K562 (cell line): Measurements from ENCODE around the gene F11R. TPM values are rescaled to one million over a fixed set of nuclear protein-coding genes. Genes with fewer than 3 reads are reported as not detected.
A peak's percentile ranks its signal among the peaks of the same experiment; 100 is the strongest.

Experiments used
- ATF7 ChIP-seq: fragments of 450-650 bp; IDR thresholded peaks from 2 replicates; pipeline ENCODE4 v1.7.1; 2014; ENCODE audit warnings: mild to moderate bottlenecking, moderate library complexity
- HCFC1 ChIP-seq: IDR thresholded peaks from 2 replicates; pipeline ENCODE4 v1.6.1; 2012; ENCODE audit warnings: low read depth, low read length, improper control_type of control experiment
- NCOR1 ChIP-seq: fragments of 450-650 bp; IDR thresholded peaks from 2 replicates; pipeline ENCODE4 v1.6.1; 2016; ENCODE audit warnings: mild to moderate bottlenecking, moderate library complexity
- RBM17 ChIP-seq: fragments of 200-400 bp; formaldehyde crosslinking; IDR thresholded peaks from 2 replicates; pipeline ENCODE4 v1.6.1; 2017; ENCODE audit warnings: low read depth, mild to moderate bottlenecking, low read length, borderline replicate concordance
- STAT5A ChIP-seq: IDR thresholded peaks from 2 replicates; pipeline ENCODE4 v1.6.1; 2012; ENCODE audit warnings: low read length, inconsistent platforms, borderline replicate concordance
- polyA plus RNA-seq, 8 experiments: library from polyadenylated mRNA; depleted of rRNA in 4 of 8; stranded (reverse) in 5 of 8; unstranded in 3 of 8; fragments of >200 nt; fragmentation: Nextera tagmentation in 2 of 8; fragmentation: Illumina TruSeq in 1 of 8; extraction: Ambion mirVana in 2 of 8; extraction: Trizol in 1 of 8; gene quantifications; 2 replicates each; pipeline versions ENCODE4 v1.2.1 to v1.2.3, GENCODE V29; 2011 to 2014; ENCODE audit warnings: inconsistent platforms in 1 of 8, missing spikeins in 1 of 8
- total RNA-seq, 7 experiments: library from RNA; depleted of rRNA in 6 of 7; stranded (reverse); fragments of >200 nt in 6 of 7; fragmentation: Illumina TruSeq in 2 of 7; extraction: Trizol in 2 of 7; gene quantifications; 2 replicates each; pipeline versions ENCODE4 v1.2.1 to v1.2.3, GENCODE V29; 2011 to 2021; ENCODE audit warnings: low replicate concordance in 1 of 7
- TF ChIP-seq, protein P1 (sequence below): fragments of 450-650 bp; IDR thresholded peaks from 2 replicates; pipeline ENCODE4 v1.6.1; 2016; ENCODE audit warnings: mild to moderate bottlenecking, moderate library complexity
- TF ChIP-seq, protein P2 (sequence below): fragments of 250-450 bp; sonication (Bioruptor Pico); IDR thresholded peaks from 2 replicates; pipeline ENCODE4 v1.5.0; 2021; ENCODE audit warnings: mild to moderate bottlenecking, borderline replicate concordance
- TF ChIP-seq, protein P3 (sequence below): sonication (generic); formaldehyde crosslinking; IDR thresholded peaks from 2 replicates; pipeline ENCODE4 v1.8.1; 2022; ENCODE audit warnings: missing genetic modification reagents
- TF ChIP-seq, protein P4 (sequence below): fragments of 450-650 bp; conservative IDR thresholded peaks from 2 replicates; pipeline ENCODE4 v1.6.1; 2016; ENCODE audit warnings: missing genetic modification characterization, low read depth, mild to moderate bottlenecking, missing compliant biosample characterization, moderate library complexity
- TF ChIP-seq, protein P5 (sequence below): fragments of 450-650 bp; formaldehyde crosslinking; IDR thresholded peaks from 2 replicates; pipeline ENCODE4 v1.4.0; 2020; ENCODE audit warnings: mild to moderate bottlenecking, moderate library complexity

The F11R gene
- total and polyA plus RNA-seq, 9 of the 15 experiments (the other 6 are each of a cell fraction or from before 2014, with no cell fraction given): 27.4 to 187 (median 52.5) TPM

DNA sequence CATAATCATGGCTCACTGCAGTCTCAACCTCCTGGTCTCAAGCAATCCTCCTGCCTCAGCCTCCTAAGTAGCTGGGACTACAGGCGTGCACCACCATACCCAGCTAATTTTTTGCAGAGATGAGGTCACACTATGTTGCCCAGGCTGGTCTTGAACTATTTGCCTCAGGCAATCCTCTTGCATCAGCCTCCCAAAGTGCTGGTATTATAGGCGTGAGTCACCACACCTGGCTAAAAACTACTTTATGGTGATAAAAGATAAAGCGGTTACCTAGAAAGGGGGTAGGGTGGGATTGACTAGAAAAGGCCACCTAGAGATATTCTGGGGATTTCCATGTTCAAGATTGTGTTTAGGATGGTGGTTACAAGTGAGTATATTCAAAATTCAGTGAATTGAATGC lies 12.8 kb upstream of the F11R start (continued):
- TF ChIP-seq ATF7 (peak; percentile 46; the same call in 1 of the 2 replicates), RBM17 (no peak), STAT5A (peak; percentile 35; the same call in 1 of the 2 replicates), HCFC1 (no peak), NCOR1 (no peak)
- TF ChIP-seq, protein P1, sequence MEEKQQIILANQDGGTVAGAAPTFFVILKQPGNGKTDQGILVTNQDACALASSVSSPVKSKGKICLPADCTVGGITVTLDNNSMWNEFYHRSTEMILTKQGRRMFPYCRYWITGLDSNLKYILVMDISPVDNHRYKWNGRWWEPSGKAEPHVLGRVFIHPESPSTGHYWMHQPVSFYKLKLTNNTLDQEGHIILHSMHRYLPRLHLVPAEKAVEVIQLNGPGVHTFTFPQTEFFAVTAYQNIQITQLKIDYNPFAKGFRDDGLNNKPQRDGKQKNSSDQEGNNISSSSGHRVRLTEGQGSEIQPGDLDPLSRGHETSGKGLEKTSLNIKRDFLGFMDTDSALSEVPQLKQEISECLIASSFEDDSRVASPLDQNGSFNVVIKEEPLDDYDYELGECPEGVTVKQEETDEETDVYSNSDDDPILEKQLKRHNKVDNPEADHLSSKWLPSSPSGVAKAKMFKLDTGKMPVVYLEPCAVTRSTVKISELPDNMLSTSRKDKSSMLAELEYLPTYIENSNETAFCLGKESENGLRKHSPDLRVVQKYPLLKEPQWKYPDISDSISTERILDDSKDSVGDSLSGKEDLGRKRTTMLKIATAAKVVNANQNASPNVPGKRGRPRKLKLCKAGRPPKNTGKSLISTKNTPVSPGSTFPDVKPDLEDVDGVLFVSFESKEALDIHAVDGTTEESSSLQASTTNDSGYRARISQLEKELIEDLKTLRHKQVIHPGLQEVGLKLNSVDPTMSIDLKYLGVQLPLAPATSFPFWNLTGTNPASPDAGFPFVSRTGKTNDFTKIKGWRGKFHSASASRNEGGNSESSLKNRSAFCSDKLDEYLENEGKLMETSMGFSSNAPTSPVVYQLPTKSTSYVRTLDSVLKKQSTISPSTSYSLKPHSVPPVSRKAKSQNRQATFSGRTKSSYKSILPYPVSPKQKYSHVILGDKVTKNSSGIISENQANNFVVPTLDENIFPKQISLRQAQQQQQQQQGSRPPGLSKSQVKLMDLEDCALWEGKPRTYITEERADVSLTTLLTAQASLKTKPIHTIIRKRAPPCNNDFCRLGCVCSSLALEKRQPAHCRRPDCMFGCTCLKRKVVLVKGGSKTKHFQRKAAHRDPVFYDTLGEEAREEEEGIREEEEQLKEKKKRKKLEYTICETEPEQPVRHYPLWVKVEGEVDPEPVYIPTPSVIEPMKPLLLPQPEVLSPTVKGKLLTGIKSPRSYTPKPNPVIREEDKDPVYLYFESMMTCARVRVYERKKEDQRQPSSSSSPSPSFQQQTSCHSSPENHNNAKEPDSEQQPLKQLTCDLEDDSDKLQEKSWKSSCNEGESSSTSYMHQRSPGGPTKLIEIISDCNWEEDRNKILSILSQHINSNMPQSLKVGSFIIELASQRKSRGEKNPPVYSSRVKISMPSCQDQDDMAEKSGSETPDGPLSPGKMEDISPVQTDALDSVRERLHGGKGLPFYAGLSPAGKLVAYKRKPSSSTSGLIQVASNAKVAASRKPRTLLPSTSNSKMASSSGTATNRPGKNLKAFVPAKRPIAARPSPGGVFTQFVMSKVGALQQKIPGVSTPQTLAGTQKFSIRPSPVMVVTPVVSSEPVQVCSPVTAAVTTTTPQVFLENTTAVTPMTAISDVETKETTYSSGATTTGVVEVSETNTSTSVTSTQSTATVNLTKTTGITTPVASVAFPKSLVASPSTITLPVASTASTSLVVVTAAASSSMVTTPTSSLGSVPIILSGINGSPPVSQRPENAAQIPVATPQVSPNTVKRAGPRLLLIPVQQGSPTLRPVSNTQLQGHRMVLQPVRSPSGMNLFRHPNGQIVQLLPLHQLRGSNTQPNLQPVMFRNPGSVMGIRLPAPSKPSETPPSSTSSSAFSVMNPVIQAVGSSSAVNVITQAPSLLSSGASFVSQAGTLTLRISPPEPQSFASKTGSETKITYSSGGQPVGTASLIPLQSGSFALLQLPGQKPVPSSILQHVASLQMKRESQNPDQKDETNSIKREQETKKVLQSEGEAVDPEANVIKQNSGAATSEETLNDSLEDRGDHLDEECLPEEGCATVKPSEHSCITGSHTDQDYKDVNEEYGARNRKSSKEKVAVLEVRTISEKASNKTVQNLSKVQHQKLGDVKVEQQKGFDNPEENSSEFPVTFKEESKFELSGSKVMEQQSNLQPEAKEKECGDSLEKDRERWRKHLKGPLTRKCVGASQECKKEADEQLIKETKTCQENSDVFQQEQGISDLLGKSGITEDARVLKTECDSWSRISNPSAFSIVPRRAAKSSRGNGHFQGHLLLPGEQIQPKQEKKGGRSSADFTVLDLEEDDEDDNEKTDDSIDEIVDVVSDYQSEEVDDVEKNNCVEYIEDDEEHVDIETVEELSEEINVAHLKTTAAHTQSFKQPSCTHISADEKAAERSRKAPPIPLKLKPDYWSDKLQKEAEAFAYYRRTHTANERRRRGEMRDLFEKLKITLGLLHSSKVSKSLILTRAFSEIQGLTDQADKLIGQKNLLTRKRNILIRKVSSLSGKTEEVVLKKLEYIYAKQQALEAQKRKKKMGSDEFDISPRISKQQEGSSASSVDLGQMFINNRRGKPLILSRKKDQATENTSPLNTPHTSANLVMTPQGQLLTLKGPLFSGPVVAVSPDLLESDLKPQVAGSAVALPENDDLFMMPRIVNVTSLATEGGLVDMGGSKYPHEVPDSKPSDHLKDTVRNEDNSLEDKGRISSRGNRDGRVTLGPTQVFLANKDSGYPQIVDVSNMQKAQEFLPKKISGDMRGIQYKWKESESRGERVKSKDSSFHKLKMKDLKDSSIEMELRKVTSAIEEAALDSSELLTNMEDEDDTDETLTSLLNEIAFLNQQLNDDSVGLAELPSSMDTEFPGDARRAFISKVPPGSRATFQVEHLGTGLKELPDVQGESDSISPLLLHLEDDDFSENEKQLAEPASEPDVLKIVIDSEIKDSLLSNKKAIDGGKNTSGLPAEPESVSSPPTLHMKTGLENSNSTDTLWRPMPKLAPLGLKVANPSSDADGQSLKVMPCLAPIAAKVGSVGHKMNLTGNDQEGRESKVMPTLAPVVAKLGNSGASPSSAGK: no peak
- TF ChIP-seq, protein P2, sequence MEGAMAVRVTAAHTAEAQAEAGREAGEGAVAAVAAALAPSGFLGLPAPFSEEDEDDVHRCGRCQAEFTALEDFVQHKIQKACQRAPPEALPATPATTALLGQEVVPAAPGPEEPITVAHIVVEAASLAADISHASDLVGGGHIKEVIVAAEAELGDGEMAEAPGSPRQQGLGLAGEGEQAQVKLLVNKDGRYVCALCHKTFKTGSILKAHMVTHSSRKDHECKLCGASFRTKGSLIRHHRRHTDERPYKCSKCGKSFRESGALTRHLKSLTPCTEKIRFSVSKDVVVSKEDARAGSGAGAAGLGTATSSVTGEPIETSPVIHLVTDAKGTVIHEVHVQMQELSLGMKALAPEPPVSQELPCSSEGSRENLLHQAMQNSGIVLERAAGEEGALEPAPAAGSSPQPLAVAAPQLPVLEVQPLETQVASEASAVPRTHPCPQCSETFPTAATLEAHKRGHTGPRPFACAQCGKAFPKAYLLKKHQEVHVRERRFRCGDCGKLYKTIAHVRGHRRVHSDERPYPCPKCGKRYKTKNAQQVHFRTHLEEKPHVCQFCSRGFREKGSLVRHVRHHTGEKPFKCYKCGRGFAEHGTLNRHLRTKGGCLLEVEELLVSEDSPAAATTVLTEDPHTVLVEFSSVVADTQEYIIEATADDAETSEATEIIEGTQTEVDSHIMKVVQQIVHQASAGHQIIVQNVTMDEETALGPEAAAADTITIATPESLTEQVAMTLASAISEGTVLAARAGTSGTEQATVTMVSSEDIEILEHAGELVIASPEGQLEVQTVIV: no peak
- TF ChIP-seq, protein P3, sequence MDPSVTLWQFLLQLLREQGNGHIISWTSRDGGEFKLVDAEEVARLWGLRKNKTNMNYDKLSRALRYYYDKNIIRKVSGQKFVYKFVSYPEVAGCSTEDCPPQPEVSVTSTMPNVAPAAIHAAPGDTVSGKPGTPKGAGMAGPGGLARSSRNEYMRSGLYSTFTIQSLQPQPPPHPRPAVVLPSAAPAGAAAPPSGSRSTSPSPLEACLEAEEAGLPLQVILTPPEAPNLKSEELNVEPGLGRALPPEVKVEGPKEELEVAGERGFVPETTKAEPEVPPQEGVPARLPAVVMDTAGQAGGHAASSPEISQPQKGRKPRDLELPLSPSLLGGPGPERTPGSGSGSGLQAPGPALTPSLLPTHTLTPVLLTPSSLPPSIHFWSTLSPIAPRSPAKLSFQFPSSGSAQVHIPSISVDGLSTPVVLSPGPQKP (CRISPR knock-in tag): no peak
- TF ChIP-seq, protein P4, sequence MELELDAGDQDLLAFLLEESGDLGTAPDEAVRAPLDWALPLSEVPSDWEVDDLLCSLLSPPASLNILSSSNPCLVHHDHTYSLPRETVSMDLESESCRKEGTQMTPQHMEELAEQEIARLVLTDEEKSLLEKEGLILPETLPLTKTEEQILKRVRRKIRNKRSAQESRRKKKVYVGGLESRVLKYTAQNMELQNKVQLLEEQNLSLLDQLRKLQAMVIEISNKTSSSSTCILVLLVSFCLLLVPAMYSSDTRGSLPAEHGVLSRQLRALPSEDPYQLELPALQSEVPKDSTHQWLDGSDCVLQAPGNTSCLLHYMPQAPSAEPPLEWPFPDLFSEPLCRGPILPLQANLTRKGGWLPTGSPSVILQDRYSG (tag): no peak
- TF ChIP-seq, protein P5, sequence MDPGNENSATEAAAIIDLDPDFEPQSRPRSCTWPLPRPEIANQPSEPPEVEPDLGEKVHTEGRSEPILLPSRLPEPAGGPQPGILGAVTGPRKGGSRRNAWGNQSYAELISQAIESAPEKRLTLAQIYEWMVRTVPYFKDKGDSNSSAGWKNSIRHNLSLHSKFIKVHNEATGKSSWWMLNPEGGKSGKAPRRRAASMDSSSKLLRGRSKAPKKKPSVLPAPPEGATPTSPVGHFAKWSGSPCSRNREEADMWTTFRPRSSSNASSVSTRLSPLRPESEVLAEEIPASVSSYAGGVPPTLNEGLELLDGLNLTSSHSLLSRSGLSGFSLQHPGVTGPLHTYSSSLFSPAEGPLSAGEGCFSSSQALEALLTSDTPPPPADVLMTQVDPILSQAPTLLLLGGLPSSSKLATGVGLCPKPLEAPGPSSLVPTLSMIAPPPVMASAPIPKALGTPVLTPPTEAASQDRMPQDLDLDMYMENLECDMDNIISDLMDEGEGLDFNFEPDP: no peak
